ENCODE data around the gene HEPACAM. TPM values are rescaled to one million over a fixed set of nuclear protein-coding genes. Genes with fewer than 3 reads are reported as not detected.

HEPACAM gene
- total RNA-seq, 1 experiment from 2014 or later, result not detected

DNA sequence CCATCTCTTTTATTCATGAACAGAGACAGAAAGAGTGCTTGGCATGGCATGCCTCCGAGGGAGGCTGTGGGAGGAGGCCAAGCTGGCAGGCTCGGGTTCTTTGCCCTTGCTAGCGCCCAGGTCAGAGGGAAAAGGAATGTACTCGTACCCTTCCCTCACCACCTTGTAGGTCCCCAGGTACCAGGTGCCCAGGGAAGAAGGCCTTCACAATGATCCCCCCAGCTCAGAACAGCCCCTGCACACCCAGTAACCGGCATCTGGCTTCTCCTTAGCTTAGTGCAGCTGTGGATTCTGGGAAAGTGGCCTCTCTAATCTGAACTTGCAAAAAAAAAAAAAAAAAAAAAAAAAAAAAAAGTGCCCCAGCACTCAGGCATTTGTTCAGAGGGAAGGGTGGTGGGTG lies 15.5 kb downstream of the HEPACAM start:
- in situ Hi-C loops (cut with HindIII; ENCODE audit: low pct_unique_long_range_greater_than_20kb, low sequenced_read_pairs), result no loop called here

DNA sequence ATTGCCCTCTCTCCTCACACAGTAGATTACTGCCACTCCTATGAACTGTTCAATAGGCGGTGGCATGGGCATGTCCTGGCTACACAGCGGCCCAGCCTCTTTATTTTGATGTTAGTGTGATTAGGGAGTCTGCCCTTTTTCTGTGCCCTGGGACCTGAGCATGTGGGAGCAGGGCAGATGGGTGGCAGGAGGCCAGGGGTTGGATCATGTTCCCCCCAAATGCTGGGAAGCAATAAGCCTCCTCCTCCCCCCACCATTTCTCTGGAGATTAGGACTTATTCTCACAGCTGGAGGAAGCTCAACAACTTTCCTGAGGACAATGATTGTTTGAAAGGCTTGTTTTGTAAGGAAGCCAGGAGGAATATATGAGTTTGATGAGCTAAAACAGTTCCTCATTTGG lies 15.9 kb downstream of the HEPACAM start:
- in situ Hi-C loops (cut with HindIII; ENCODE audit: low pct_unique_long_range_greater_than_20kb, low sequenced_read_pairs), result no loop called here
- no peak for DNase-seq (ENCODE audit: low read depth, low spot score)

More for the DNA sequence above, 15.5 kb downstream of the HEPACAM start:
- no peak for DNase-seq (ENCODE audit: low read depth, low spot score)

DNA sequence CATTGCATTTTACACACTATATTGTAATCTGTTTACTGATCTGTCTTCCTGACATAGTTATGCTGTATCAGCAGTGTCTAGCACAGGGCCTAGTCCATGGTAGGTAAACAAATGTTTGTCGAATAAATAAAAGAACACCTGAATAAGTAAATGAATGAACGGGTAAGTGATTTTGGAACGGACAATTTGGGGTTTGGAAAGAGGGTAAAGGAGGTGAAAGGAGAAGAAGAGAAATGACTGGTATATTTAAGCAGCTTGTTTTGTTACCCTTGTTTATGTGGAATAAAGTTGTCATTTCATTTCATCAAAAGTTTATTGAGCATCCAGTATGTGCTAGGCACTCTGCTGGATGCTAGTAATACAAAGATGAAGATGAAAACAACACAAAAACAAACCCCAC lies 16.9 kb downstream of the HEPACAM start, which contains the start of gene HEPN1:
Gene HEPN1 (plus strand): TSS at position 301 of the 400 bp plus-strand sequence.
- no peak for DNase-seq (ENCODE audit: low read depth, low spot score)
- in situ Hi-C loops (cut with HindIII; ENCODE audit: low pct_unique_long_range_greater_than_20kb, low sequenced_read_pairs), result no loop called here

DNA sequence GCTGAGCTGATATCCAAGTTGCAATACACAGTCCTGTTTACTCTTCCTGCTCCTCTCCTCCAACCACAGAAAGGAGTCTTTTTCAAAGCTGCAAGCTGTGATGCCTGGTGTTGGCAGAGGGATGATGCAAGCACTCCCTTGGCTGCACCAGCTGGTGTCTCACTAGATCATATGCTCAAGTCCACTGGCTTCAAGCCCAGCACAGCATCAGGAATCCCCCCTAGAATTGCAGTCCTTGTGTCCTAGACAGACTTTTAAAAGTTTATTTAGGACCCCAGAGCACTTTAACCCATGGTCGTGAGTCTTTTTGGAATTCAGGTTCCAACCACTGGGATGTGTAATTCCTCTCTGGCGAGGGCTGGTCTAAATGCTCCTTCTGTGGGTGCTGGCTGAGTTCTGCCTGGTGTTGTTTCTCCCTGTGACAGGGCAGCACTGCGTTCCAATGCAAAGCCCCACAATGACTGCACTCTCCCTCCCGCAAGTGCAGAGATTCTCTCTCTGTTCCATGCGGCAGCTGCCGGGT lies 18.7 kb downstream of the HEPACAM start:
- peak; percentile 13 for DNase-seq (ENCODE audit: low read depth, low spot score)
- in situ Hi-C loops (cut with HindIII; ENCODE audit: low pct_unique_long_range_greater_than_20kb, low sequenced_read_pairs), result no loop called here

DNA sequence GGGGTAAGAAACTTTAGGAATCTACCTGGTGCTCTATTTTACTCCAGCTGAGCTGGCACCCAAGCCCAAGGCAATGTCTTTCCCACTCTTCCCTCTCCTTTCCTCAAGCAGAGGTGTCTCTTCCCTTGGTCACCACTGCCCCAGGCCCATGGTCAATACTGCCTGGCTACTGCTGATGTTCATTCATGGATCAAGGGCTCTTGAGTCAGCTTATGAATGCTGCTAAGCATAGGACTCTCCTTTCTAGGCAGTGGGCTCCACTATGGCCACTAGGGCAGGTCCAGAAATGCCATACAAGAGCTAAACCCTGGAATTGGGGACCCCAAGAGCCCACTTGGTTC lies 19.5 kb downstream of the HEPACAM start:
- DNase-seq (ENCODE audit: low read depth, low spot score), result no peak
- in situ Hi-C loops (cut with HindIII; ENCODE audit: low pct_unique_long_range_greater_than_20kb, low sequenced_read_pairs), result no loop called here

DNA sequence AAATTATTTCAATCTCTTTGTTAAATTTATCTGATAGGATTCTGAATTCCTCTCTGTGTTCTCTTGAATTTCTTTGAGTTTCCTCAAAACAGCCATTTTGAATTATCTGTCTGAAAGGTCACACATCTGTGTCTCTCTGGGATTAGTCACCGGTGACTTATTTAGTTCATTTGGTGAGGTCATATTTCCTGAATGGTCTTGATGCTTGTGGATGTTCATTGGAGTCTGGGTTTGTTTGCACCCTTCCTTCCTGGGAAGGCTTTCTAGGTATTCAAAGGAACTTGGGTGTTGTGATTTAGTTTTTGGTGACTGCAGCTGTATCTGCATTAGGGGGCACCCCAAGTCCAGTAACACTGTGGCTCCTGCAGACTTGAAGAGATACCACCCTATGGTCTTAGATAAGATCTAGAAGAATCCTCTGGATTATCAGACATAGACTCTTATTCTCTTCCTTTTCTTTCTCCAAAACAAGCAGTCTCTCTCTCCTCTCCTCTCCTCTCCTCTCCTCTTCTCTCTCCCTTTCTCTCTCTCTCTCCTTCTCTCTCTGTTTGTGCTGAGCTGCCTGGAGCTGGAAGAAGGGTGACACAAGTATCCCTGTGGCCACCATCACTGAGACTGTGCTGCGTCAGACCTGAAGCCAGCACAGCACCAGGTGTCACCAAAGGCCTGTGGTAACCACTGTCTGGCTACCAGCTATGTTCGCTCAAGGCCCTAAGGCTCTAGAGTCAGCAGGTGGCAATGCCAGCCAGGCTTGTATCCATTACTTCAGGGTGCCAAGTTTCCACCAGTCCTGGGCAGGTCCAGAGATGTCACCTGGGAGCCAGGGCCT lies 20.1 kb downstream of the HEPACAM start:
- in situ Hi-C loops (cut with HindIII; ENCODE audit: low pct_unique_long_range_greater_than_20kb, low sequenced_read_pairs), result no loop called here
- DNase-seq (ENCODE audit: low read depth, low spot score), result no peak

DNA sequence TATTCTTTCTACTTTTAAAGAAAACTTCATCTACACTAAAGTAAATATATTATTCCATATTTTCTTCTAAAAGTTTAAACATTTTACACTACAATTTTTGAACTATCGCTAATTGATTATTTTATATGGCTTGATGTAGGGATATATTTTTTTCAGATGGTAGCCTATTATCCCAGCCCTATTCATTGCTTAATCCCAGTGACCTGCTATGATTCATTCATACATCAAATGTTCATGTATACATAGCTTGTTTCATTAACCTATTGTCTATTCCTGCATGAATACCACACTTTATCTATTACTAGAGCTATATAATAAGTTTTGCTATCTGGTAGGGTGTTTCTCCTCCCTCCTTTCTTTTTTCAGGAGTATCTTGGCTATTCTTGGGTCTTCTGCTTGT lies 33.2 kb downstream of the HEPACAM start:
- in situ Hi-C loops (cut with HindIII; ENCODE audit: low pct_unique_long_range_greater_than_20kb, low sequenced_read_pairs), result no loop called here
- DNase-seq (ENCODE audit: low read depth, low spot score), result no peak

DNA sequence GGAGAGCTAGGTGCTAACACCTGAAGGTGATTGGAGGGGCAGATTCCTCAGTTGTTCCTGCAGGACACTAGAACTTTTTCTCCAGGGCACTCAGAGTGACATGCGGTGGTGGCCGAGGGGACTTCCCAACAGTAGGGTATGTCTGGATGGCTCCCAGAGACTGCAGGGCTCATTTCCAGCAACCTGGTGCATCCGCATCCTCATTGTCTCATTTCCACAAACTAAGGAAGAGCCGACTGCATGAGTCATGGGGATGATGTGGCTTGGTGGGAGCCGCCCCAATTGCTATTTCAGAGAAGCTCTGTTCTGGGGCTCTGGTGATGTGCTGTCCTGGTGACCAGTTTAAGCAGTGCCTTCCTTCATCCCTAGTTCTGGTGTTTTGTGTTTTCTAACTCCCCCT lies 35.4 kb downstream of the HEPACAM start:
- in situ Hi-C loops (cut with HindIII; ENCODE audit: low pct_unique_long_range_greater_than_20kb, low sequenced_read_pairs), result no loop called here
- DNase-seq (ENCODE audit: low read depth, low spot score), result no peak

DNA sequence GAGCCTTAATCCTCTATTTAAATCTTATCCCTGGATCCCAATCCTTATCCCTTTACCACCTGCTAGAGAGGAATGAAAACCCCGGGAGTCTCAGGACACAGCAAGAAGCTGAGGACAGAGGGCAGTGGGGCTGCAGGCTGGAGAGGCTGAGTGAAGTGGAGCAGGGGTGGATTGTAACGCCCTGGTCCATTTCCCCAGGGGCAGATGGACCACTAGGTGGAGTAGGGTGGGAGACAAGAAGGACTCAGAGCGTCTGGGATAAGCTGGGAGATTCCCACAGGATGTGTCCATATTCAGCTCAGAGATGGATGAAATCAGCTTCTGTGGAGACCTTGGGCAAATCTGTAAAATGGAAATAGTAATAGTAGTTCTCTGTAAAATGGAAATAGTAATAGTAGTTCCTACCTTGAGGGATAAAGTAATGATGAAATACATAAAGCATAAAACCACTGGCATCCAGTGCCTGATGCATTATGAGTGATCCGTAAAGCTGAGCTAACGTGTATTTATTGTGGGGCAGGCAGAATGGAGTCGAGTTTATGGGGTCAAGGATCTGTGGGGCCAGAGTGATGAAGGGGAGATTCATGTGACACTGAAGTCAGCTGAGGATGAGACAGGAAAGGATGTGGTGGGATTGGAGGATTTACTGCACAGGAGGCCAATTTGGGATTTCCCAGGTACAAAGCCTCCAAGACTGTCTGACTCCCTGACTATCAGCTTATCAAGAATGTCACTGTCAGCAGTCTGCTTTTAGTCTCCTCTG lies 36.3 kb downstream of the HEPACAM start:
- no peak for DNase-seq (ENCODE audit: low read depth, low spot score)

DNA sequence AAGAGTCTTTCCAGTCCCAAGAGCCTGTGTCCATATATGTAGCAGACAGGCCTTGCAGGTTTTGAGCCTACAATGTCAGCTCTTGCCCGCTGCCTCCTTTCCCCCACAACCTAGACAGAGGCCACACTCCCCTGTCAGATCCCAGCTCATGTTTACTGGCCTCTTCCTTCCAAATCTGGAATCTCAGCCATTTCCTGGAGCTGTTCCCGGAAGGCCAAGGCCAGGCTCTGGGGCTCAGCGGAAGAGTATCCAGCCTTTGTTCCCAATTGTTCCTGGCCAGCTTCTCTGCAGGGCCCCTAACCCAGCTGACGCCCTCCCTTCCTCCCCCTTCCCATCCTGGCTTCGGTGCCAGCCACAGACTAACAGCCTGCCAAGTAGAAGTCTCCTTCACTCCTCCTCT lies 37.1 kb downstream of the HEPACAM start:
- in situ Hi-C loops (cut with HindIII; ENCODE audit: low pct_unique_long_range_greater_than_20kb, low sequenced_read_pairs), result no loop called here
- no peak for DNase-seq (ENCODE audit: low read depth, low spot score)

More for the DNA sequence above, 36.3 kb downstream of the HEPACAM start:
- in situ Hi-C loops (cut with HindIII; ENCODE audit: low pct_unique_long_range_greater_than_20kb, low sequenced_read_pairs), result no loop called here

DNA sequence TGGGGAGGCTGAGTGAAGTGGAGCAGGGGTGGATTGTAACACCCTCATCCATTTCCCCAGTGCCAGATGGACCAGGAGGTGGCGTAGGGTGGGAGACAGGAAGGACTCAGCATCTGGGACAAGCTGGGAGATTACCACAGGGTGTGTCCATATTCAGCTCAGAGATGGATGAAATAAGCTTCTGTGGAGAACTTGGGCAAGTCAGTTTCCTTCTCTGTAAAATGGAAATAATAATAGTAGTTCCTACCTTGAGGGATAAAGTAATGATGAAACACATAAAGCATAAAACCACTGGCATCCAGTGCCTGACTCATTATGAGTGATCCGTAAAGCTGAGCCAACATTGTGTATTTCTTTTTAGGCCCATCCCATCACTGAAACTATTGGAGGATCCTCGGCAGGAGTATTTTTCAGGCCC lies 37.6 kb downstream of the HEPACAM start:
- DNase-seq (ENCODE audit: low read depth, low spot score), result no peak
- in situ Hi-C loops (cut with HindIII; ENCODE audit: low pct_unique_long_range_greater_than_20kb, low sequenced_read_pairs), result no loop called here

DNA sequence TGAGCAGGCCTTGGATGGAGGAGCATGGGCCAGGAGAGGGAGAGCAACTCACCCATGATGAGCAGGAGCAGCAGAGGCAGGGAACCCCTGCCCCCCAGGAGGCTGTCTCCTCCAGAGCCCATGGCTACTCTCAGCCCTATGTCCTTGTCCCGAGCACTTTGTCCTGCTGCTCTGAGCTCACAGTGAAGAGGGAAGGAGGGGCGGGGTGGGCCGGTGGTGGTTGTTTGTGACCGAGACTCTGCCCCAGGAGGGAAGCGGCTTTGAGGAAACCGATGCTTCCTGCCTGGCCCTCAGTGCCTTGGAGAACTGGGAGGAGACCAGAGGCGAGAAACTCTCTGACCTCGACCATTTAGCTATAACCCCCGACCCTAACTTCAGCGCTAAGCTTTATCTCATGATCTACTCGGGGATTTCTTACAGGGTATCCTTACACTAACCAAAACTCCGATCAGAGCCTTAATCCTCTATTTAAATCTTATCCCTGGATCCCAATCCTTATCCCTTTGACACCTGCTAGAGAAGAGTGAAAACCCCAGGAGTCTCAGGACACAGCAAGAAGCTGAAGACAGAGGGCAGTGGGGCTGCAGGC lies 38.1 kb downstream of the HEPACAM start, which contains the start of gene ROBO4:
Gene ROBO4 (minus strand): TSS at position 192 of the 589 bp plus-strand sequence. CDS start 70 bp downstream, at position 122.
- in situ Hi-C loops (cut with HindIII; ENCODE audit: low pct_unique_long_range_greater_than_20kb, low sequenced_read_pairs), result no loop called here
- DNase-seq (ENCODE audit: low read depth, low spot score), result no peak

DNA sequence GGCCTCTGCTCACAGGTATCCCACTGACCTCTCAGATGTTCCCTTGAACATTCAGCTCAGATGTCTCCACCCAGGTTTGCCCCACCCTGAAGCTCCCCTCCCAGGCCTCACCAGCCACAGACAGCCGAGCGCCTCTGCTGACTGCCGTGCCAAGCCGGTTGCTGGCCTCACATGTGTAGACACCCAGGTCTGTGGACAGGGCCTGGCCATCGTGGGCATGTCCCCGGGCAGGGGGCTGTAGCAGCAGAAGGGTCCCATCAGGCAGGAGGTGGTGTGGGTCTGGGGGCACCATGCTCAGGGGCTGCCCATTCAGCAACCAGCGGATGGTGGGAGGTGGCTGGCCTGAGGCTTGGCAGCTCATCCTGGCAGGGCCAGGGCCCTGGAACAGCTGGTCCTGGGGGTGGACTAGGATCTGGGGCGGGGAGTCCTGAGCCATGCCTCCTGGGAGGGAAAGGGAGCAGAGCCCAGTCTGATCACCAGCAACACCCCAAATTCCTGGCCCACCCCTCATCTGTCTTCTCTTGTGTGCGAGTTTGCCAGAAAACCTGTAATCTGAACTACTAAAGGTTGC lies 38.9 kb downstream of the HEPACAM start:
- DNase-seq (ENCODE audit: low read depth, low spot score), result no peak
- in situ Hi-C loops (cut with HindIII; ENCODE audit: low pct_unique_long_range_greater_than_20kb, low sequenced_read_pairs), result no loop called here

DNA sequence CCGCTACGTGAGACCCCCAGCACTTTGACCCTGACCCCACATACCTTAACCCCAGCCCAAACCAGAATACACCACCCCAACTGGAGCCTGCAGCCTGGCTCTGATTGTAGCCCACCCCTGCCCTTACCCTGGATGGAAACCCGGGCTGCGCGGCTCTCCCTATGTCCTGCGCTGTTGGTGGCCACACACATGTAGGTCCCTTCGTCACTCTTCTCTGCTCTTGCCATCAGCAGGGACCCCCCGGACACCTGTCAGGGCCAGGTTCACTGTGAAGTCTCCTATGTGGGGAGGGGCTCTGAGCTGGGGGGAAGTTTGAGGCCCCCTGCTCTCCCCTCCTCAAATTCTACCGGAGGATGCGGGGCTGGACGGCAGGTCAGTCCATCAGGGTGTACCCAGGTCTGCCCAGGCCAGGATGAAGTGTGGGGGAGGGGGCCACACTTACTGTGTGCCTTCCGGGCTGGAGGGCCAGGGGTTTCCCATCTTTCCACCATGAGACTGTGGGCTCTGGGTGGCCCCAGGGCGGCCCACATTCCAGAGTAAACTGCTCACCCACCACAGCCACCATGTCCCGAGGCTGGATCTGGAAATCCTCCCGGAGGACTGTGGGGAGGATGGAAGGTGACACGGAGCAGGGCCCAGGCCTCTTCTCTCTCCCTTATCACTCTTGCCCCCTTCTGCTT lies 39.6 kb downstream of the HEPACAM start:
- no peak for DNase-seq (ENCODE audit: low read depth, low spot score)
- in situ Hi-C loops (cut with HindIII; ENCODE audit: low pct_unique_long_range_greater_than_20kb, low sequenced_read_pairs), result no loop called here

DNA sequence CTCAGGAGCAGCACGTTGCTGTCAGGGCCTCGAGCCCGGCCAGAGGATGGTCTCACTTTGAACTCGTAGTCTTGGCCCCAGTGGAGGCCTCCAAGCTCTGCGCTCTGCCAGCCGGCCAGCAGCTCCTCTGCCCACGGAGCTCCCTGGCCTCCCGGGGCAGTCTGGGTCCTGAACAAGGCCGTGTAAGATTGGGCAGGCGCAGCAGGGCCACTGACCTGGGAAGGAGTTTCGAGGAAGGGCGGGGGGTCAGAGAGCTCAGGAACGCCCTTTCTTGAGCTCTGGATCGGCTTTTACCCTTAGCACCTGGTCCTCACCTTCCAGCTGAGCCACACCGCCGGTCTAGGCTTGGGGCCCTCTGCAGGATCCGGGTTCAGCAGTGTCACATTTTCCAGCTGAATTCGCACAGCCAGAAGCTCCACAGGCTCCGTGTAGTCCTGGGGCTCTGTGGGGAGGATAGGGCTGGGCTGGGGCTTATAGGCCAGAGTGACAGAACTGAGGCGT lies 40.3 kb downstream of the HEPACAM start:
- in situ Hi-C loops (cut with HindIII; ENCODE audit: low pct_unique_long_range_greater_than_20kb, low sequenced_read_pairs), result no loop called here
- DNase-seq (ENCODE audit: low read depth, low spot score), result no peak

DNA sequence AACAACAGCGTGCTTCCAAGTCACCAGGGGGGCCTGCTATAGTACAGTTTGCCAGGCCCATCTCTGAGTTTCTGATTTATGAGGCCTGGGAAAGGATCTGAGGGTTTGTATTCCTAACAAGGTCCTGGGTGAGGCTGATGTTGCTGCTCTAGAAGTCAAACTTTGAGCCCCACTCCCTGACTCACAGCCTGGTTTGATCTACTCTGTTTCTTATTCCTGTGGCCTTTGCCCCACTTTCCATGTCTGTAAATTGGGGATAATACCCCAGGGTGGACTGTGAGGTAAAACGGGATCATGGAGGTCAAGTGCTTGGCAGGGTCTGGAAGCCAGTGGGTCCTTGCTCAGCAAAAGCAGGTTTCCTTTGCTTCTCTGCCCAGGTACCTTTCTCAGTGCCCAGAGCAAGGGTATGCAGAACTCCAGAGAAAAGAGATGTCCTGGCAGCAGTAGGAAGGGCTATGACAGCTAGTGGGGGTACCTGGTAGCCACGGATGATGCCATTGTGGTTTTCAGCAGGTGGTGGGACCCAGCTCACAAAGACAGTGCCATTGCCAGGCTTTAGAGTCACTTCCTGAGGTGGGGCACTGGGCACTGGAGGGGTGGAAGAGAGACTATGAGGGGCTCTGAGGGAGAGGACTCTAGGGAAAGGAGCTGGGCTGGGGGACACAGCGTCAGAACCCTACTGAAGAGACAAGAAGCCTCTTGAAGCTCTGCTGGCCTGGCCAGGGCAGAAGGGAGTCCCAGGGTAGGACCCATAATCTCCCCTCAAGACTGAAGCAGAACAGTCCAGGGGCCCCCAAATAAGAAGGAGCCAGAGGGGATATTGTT lies 41.0 kb downstream of the HEPACAM start:
- DNase-seq (ENCODE audit: low read depth, low spot score), result no peak
- in situ Hi-C loops (cut with HindIII; ENCODE audit: low pct_unique_long_range_greater_than_20kb, low sequenced_read_pairs), result no loop called here

Data from SK-MEL-5 (cell line).